Measurements from ENCODE around the gene BCL6.

The BCL6 gene

GRCh38 chr3:187738331-187739093 is 6.8 kb downstream of the BCL6 start:
- DNase-seq: peak; percentile 76

- no peak for DNase-seq
Measured at GRCh38 chr3:187738071-187738330, 7.3 kb downstream of the BCL6 start.

- no peak for DNase-seq
Measured at GRCh38 chr3:187737368-187738070, 7.7 kb downstream of the BCL6 start.

- DNase-seq: no peak
Measured at GRCh38 chr3:187737006-187737367, 8.3 kb downstream of the BCL6 start.

- no peak for DNase-seq
Measured at GRCh38 chr3:187736418-187736871, 8.8 kb downstream of the BCL6 start.

- no peak for DNase-seq
Measured at GRCh38 chr3:187735837-187736236, 9.4 kb downstream of the BCL6 start.

- no peak for DNase-seq
Measured at GRCh38 chr3:187735383-187735782, 9.9 kb downstream of the BCL6 start.

GRCh38 chr3:187734841-187735240 is 10.4 kb downstream of the BCL6 start:
- no peak for DNase-seq

GRCh38 chr3:187733371-187733770 is 11.9 kb downstream of the BCL6 start:
- DNase-seq: no peak

- no peak for DNase-seq
Measured at GRCh38 chr3:187729598-187729997, 15.7 kb downstream of the BCL6 start.

- DNase-seq: no peak
Measured at GRCh38 chr3:187728940-187729583, 16.2 kb downstream of the BCL6 start.

GRCh38 chr3:187728248-187728647 is 17.0 kb downstream of the BCL6 start:
- no peak for DNase-seq

GRCh38 chr3:187726564-187726963 is 18.7 kb downstream of the BCL6 start:
- no peak for DNase-seq

- DNase-seq: no peak
Measured at GRCh38 chr3:187725653-187726370, 19.5 kb downstream of the BCL6 start.

GRCh38 chr3:187725224-187725623 is 20.0 kb downstream of the BCL6 start:
- no peak for DNase-seq

- DNase-seq: no peak
Measured at GRCh38 chr3:187722206-187722612, 23.1 kb downstream of the BCL6 start.

- no peak for DNase-seq
Measured at GRCh38 chr3:187721055-187721454, 24.2 kb downstream of the BCL6 start.

- DNase-seq: no peak
Measured at GRCh38 chr3:187720337-187720670, 25.0 kb downstream of the BCL6 start.

GRCh38 chr3:187719628-187720336 is 25.5 kb downstream of the BCL6 start:
- no peak for DNase-seq

- no peak for DNase-seq
Measured at GRCh38 chr3:187718802-187719201, 26.5 kb downstream of the BCL6 start.

GRCh38 chr3:187717572-187717971 is 27.7 kb downstream of the BCL6 start:
- no peak for DNase-seq

GRCh38 chr3:187714404-187714979 is 30.8 kb downstream of the BCL6 start:
- DNase-seq: peak; percentile 54

- no peak for DNase-seq
Measured at GRCh38 chr3:187713504-187713903, 31.8 kb downstream of the BCL6 start.

All from amniotic stem cell (primary cell).